GM10266 (cell line): ENCODE data around the gene SLC5A8.

ENCODE experiments used
- DNase-seq: peaks from one replicate; pipeline ENCODE4 v3.0.0; 2012; ENCODE audit errors: extremely low spot score
- TF ChIP-seq, protein P1 (sequence below): IDR thresholded peaks from 2 replicates; pipeline ENCODE4 v1.5.1; 2012; ENCODE audit warnings: mild to moderate bottlenecking, low read depth; ENCODE audit not compliant: control insufficient read depth, insufficient read depth; ENCODE audit errors: missing control alignments

Gene SLC5A8

DNA sequence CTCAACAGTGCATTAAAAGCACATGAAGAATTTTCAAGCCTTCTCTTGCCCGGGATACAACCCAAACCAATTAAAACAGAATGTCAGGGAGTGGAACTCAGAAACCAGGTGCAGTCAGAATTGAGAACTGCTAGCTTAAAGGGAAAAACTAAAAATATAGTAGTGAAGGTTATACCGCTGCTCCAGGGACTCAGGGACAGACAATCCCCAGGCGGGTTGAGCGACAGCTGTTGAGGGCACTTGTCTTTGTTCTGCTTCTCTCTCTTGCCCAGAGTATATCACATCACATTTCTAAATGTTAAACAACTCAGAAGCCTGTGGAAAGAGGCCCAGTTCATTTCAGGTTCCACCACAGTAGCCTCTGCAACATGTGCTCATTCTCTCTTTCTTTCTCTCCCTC is 93.1 kb downstream of the SLC5A8 start:
- DNase-seq = no peak
- TF ChIP-seq, protein P1, sequence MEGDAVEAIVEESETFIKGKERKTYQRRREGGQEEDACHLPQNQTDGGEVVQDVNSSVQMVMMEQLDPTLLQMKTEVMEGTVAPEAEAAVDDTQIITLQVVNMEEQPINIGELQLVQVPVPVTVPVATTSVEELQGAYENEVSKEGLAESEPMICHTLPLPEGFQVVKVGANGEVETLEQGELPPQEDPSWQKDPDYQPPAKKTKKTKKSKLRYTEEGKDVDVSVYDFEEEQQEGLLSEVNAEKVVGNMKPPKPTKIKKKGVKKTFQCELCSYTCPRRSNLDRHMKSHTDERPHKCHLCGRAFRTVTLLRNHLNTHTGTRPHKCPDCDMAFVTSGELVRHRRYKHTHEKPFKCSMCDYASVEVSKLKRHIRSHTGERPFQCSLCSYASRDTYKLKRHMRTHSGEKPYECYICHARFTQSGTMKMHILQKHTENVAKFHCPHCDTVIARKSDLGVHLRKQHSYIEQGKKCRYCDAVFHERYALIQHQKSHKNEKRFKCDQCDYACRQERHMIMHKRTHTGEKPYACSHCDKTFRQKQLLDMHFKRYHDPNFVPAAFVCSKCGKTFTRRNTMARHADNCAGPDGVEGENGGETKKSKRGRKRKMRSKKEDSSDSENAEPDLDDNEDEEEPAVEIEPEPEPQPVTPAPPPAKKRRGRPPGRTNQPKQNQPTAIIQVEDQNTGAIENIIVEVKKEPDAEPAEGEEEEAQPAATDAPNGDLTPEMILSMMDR = no peak

DNA sequence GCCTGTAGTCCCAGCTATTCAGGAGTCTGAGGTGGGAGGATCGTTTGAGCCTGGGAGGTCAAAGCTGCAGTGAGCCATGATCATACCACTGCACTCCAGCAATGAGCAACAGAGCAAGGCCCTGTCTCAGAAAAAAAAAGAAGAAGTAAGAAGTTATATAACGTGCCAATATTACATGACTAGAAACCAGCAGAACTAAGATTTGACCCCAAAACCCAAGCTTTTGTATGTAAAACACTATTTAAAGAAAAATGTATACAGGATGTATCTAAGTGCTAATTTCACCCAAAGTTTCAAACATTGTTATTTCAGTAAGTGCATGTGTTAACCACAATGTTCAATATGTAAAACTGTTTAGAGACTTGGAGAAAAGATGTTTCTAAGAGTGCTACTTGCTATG is 94.7 kb downstream of the SLC5A8 start:
- TF ChIP-seq, protein P1 = no peak
- DNase-seq = no peak

- DNase-seq = no peak
- TF ChIP-seq, protein P1 = no peak
These were observed 98.6 kb downstream of the SLC5A8 start for GRCh38 chr12:101111441-101111840.

DNA sequence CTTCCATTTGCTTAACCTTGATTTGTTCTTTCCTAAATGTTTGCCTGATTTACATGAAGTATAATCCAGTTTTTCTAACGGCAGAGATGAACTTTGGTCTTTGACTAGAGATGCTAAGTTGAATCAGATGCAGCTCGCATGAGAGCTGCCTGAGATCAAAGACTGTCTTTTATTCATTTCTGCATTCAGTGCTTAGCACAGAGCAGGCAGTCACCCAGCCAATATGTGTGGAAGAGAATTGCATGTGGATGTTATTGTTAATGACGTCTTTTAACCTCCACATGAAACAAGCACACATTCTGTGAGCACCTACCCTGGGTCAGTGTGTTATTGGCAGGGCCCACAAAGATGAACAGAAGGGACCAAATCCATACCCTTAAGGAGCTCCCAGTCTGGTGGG is 99.2 kb downstream of the SLC5A8 start:
- TF ChIP-seq, protein P1 = no peak

GRCh38 chr12:101108130-101108529 is 101.9 kb downstream of the SLC5A8 start:
- TF ChIP-seq, protein P1 = no peak
- no peak for DNase-seq

More for the DNA sequence above, 99.2 kb downstream of the SLC5A8 start:
- DNase-seq = no peak

GRCh38 chr12:101107032-101107763 is 102.8 kb downstream of the SLC5A8 start:
- DNase-seq = no peak
- TF ChIP-seq, protein P1 = no peak
